Epidermal melanocyte (primary cell): ENCODE data around the gene SHROOM1.

Experiments
- DNase-seq: peaks from one replicate; pipeline ENCODE4 v3.0.0; 2011; ENCODE audit warnings: low spot score; ENCODE audit not compliant: insufficient read length

SHROOM1 gene

DNA sequence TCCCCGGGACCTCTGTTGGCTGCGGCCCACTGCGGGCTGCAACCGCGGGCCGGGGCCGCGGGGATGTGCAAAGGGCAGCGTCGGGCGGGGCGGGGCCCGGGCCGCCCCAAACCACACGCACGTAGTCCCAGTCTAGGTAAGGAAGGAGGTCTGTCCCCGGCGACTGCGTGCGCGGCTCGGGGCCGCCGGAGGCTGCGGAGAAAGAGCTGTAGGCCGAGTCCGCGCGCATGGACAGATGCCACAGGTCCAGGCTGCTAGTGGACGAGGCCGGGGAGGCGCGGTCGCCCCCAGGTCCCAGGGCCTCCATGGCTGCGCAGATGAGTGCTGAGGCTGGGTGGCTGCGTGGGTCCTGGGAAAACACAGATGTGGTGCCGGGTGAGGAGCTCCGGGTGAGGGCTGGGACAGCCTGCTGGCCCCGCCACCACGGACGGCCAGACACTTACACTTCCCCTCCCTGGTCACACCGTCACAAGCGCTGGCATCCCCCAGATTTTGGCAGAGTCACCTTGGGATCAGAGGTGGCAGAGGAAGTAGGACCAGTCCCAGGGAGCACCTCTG is 4.5 kb downstream of the SHROOM1 start:
- DNase-seq = no peak

DNA sequence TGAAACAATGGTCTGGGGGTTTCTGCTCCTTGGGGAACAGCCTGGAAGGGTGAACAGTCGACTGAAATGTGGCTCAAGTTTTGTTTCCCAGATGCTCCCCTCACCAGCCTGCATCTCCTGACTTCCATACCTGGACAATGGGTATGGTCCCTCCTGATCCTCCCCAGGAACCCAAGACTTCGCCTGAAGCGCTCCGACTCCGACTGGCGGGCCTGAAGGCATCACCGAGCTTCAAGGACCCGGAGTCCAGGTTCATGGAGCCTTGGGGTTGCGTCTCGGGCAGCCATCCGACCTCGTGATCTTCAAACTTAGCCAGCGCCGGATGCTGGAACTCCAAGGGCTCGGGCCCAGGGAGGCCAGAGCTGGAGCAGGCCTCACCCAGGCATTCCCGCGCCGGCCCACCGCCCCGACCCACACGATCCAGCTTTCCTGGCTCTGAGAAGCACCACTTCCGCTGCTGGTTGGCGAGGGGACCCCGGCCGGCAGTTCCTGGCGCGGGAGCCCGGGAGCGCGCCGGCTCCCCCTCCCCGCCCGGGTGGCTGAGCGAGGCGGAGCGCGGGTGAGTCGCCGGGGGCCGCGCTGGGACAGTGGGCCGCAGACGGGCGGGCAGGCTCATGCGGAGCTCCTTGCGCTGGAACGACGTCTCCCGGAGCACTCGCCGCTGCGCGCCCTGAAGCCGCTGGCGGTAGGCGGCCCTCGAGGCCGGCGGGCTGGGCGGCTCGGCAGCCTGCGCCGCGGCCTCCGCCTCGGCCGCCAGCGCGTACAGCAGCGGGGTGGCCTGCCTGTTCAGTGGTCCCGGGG is 5.2 kb downstream of the SHROOM1 start:
- DNase-seq = no peak

DNA sequence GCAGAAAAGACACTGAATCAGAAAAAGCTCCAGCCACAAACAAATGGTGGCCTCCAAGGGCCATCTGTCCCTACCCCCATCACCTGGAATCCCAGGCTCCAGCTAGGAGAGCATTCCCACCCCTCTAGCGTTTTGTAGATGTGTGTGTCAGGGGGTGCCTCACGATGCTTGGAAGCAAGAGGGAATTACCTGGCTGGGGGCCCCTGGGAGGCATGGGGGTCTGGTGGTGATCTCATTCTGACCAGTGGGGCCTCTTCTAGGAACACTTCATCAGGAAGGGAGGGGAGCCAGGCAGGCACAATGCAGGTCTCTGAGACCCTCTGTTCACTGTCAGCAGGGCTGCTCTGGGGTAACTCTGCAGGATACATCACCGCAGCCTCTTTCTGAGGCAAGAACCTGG is 6.0 kb downstream of the SHROOM1 start:
- no peak for DNase-seq

DNA sequence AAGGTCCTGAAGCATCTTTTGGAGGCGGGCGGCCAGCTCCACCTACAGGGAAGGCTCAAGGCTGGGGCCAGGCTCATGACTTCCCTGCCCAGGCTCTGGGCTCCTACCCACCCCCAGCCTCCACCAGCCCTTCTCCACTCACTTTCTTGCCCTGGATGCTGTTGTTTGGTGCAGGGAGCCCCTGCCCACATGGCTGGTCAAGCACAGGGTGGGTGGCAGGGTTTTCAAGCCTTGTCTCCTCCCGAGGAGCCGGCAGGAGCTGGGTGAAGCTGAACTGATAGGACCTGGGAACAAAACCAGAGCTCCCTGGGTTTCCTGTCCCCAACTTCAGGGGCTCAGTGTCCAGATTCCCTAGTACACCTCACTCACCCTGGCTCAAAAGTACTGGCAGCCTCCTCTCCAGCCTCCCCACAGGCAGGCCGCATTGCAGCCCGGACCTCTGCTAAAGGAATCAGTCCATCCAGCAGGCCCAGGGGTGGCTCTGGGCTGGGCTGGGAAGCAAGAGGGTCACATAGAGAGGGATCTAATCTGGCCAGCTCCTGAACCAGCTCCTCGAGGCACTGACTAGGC is 6.9 kb downstream of the SHROOM1 start:
- DNase-seq = no peak

DNA sequence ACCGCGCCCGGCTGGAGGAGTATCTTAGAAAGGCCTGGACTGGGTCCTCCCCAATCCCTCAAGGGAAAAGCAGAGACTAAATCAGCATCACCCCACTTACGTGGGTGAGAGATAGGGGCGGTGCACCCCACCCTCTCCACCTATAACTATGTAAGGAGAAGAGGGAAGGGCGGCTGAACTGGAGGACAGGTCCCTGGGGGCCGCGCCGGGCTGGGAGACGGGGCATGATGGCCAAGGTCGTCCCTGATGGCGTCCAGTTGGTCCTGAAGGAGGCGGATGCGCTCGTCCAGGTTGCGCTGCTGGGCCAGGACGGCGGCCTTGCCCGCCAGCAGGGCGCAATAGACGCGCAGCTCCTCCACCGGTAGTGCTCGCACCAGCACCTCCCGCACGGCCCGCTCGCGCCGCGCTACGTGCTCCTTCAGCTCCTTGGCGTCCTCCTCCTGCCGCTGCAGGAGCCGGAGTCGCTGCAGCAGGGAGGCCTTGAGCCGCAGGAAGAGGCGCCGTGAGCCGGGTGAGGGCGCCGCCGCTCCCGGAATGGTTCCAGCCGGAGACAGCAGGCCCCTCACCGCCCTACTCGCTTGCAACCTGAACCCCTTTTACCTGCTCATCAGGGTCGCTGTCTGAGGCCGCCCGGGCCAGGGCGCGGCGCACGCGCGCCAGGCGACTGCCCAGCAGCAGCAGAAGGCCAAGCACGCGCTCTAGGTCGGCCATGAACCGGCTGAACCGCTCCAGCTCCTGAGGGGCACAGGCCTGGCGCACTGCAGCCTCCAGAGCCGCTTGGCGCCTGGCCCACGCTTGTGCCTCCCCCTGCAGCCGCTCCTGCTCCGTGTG is 7.6 kb downstream of the SHROOM1 start:
- DNase-seq = no peak

DNA sequence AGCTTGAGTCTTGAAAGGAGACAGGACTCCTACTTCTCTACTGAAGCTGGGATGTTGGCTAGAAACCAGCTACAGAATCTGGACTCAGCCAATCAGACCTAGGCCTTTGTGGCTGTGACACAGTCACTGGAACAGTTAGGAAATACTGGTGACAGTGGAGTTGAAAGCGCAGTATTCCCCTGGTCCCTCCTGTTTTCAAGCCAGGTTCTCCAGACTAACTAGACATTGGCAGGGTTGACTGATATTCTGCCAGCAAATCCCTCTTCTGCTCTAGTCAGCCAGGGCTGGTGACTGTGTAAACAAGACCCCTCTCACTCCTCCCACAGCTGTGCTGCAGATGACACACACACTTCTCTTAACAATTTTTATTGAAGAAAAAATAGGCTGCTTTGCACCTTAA is 8.7 kb downstream of the SHROOM1 start:
- DNase-seq = peak; percentile 77

DNA sequence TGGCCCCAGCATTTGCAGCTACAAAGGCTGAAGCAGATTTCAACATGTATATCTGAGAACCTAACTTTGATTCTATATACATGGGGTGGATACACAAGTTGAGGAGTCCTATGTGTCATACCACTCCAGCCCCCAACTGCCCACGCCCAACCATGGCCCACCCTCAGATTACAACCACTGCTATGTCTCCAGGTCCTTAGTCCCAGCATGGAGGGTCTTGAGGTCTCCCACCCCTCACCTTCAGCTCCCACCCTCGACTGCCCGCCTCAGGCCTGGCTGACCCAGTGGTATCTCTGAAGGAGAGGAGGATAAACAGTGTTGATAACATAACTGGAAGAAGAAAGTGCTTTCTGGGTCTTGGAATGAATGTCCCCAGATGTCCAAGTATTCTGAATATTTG is 9.1 kb downstream of the SHROOM1 start:
- DNase-seq = no peak

DNA sequence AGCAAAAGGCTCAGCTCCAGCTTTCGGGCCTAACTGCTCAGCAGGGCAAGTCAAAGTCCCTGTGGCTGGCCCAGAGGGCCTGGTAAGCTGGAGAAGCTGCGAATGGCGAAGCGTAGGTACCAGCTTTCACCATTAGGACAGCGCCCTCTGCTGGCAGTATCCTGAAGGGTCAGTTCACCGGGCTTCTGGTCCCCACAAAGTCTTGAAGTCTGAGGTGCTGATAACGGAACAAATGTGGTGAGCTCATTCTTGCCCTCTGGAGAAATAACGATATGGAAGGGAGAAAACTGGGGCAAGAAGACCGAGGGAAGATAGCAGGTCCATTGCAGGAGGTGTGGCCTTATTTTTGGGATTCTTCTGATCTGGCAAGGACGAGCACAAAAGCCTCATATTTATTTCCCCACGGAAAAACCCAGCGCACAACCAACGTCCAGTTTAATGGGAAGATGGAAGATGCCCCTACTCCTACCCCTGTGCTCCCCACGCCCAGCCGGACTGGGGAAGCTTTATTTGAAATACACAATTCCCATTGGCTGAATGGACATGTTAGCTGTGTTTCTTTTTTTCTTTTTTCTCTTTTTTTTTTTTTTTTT is 10.2 kb downstream of the SHROOM1 start:
- DNase-seq = peak; percentile 98

DNA sequence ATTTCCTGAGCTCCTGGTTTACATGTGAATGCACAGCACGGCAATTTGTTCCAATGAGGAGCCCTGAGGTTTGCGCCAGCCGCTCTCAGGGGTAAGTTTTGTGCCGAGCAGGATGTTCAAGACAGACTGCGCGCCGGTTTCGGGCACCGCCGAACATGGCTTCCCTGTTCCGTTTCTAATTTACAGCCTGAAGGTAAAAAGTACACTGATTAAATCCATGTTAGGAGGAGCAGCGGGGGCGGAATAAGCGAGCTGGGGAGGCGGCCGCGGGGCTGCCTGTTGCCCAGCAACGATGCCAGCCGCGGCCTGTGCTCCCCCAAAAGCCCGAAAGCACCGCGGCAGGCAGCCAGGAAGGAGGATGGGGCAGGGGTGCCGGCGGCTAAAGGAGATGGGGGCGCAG is 11.0 kb downstream of the SHROOM1 start:
- DNase-seq = no peak

DNA sequence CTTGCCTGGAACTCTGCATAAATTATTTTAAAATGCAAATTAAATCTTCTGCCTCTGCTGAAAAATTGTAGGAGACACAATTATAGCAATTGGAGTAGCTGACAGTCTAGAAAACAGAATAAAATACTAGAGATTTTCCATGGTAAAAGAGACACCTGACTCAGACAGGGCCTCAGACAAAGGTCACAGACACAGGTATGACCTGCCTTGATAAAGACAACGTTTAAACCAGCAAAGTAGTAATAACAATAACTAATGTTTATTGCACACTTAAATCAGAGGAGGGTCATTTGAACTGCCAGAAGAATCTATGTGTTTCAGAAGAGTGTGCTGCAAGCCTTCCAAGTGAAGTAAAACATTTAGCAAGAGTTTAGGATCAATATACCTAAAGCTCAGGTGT is 13.4 kb downstream of the SHROOM1 start:
- DNase-seq = no peak

DNA sequence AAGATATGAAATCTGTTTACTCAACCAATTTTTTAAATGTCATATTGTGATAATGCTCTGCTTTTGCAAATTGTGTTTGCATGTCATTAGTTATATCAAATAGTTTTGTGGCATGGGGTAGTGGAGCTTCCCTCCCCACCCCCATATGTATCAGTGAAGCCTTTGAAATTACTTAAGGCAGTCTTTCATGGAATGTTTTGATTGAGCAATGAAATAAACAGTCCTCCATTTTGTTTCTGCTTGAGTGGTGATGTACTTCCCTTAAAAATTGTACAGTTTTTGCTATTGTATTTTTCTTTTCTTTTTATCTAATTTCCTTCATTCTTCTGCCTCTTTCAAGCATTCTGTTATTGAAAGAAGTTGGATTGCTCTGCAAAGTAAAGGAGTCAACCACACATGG is 13.9 kb downstream of the SHROOM1 start:
- DNase-seq = no peak

DNA sequence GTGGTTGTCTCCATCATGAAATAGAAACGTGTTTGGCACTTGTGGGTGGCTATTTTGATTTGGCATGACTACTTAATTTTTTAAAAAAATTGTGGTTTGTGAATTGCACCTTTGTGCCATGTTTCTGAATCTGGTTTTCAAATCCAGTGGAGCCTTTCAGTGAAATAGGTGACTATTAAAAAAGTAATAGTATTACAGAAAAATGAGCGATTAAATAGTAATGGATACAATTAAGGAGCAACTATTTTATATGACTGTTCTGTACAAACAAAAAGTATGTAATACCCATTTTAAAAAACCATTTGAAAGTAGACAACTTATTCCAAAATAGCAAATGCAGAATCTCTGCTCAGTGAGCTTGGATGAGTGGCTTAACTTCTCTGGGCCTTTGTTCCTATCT is 14.4 kb downstream of the SHROOM1 start:
- no peak for DNase-seq

DNA sequence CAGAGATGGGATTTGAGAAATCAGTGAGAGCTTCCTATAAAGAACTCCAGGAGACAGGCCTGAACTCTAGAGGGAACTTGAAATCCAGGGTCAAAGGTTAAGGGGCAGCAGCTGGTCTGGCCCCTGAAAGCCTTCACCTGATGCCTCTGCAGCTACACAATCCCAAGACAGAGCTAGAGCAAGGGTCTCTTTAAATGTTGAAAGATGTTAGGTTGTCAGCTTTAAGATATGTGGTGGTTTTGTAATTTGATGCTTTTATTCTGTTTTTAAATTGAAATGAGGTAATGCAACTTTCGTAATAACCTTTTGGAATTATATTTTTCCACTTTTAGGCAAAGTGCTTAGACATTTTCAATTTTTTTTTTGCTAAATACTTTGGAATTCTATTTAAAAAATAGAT is 15.0 kb downstream of the SHROOM1 start:
- DNase-seq = no peak

DNA sequence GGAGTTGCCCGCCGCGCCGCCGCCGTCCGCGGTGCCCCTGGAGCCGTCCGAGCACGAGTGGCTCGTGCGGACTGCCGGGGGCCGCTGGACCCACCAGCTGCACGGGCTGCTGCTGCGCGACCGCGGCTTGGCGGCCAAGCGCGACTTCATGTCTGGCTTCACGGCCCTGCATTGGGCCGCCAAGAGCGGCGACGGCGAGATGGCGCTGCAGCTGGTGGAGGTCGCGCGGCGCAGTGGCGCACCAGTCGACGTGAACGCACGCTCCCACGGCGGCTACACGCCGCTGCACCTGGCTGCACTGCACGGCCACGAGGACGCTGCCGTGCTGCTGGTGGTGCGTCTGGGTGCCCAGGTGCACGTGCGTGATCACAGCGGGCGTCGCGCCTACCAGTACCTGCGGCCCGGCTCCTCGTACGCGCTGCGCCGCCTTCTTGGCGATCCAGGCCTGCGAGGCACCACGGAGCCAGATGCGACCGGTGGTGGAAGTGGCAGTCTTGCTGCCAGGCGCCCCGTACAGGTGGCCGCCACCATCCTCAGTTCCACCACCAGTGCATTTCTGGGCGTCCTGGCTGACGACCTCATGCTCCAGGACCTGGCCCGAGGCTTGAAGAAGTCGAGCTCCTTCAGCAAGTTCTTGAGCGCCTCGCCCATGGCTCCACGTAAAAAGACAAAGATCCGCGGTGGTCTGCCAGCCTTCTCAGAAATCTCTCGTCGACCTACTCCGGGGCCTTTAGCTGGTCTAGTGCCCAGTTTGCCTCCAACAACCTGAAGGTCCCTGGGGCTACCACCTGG is 15.7 kb downstream of the SHROOM1 start:
- no peak for DNase-seq

DNA sequence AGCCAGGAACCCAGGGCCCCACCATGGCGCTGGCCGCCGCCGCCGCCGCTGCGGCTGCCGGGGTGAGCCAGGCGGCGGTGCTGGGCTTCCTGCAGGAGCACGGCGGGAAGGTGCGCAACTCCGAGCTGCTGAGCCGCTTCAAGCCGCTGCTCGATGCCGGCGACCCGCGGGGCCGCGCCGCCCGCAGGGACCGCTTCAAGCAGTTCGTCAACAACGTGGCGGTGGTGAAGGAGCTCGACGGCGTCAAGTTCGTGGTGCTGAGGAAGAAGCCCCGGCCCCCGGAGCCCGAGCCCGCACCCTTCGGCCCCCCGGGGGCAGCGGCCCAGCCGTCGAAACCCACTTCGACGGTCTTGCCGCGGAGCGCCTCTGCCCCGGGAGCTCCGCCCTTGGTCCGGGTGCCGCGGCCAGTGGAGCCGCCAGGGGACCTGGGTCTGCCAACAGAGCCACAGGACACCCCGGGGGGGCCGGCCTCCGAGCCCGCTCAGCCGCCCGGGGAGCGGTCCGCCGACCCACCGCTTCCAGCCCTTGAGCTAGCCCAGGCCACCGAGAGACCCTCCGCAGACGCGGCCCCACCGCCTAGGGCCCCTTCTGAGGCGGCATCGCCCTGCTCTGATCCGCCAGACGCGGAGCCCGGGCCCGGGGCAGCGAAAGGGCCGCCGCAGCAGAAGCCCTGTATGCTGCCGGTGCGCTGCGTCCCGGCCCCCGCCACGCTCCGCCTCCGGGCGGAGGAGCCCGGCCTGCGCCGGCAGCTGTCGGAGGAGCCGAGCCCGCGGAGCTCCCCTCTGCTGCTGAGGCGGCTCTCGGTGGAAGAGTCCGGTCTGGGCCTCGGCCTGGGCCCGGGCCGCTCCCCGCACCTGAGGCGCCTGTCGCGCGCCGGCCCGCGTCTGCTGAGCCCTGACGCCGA is 16.6 kb downstream of the SHROOM1 start:
- DNase-seq = no peak

DNA sequence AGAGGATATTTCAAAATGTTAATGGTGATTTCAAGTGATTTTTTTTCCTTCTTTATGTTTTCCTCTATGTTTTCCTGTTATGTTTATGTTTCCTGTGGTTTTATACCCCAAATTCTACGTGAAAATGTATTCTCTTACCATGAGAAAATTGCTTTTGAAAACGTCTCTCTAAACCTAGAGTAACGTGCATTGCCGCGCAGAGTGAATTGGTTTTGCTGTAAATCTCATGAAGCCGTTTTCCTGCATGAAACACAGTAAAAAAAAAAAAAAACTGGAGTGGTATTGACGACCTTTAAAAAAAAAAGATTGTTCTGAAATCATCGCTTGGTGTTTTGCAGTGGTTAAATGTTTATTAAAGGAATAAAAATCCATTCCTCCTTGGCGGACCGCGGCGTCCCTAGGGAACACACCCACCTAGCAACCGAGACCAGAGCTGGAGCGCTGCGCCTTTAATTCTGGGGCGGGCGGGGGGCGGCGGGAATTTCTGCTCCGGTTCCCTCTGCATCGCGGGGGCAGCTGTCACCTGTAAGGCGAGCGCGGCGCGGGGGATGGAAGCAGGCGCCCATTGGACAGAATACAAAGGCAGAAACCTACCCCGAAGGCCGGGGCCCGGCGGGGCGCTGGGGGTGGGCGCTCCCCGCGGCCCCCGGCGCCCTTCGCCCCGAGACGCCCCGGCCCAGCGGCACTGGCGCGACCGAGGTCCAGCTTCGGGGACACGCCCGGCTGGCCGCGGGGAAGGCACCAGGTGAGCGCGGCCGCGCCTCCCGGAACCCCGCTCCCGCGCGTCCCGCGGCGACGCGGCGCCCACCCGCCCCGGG is 17.5 kb downstream of the SHROOM1 start, which contains the start of gene SOWAHA:
Gene SOWAHA (plus strand): TSS at position 522 of the 818 bp plus-strand sequence. CDS start 320 bp downstream, outside the sequence.
- no peak for DNase-seq

DNA sequence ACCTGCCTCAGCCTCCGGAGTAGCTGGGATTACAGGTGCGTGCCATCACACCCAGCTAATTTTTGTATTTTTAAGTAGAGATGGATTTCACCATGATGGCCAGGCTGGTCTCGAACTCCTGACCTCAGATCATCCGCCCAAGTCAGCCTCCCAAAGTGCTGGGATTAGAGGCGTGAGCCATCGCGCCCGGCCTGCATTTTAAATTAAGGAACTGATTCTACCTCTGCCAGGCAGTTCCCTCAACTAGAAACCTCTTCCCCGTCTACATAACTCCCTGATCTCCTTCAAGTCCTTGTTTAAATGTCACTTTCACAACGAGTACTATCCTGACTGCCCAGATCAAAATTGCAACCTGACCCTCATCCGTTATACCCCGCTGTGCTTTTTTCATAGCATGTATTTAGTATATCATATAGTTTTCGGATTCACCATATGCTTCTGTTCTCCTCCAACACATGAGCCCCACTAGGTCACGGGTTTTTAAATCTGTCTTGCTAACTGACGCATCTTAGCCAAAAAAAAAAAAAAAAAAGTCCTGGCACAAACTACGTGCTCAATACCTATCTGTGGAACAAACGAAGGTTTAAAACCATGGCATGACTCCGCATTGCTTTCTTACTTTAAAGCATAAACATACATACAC is 18.2 kb downstream of the SHROOM1 start:
- no peak for DNase-seq

DNA sequence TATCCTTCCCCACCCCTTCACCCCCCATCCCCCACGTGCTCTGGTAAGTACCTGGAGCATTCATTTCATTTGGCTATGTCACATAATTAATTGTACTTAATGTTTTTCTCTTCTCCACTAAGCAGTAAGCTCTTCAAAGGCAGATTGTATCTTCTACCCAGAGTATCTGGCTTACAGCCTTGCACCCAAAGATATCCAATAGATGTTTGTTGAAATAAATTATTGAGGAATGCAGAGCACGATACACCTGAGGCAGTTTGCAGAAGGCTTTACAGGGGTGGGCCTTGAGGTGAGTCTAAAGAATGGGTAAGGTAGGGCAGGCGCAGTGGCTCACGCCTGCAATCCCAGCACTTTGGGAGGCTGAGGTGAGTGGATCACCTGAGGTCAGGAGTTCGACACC is 19.8 kb downstream of the SHROOM1 start:
- DNase-seq = no peak
